Nephron progenitor cell (in vitro differentiated cells): ENCODE measurements around the gene ISM1.

Experiments
- DNase-seq: peaks from one replicate; pipeline ENCODE4 v3.0.0; 2021
- H3K27ac Mint-ChIP-seq: 2 replicates; pipeline ENCODE4 v1.8.0; 2021; ENCODE audit warnings: mild to moderate bottlenecking, moderate library complexity, mixed read lengths
- H3K27me3 Mint-ChIP-seq: 2 replicates; pipeline ENCODE4 v1.8.0; 2021; ENCODE audit warnings: mild to moderate bottlenecking, low read depth, mixed read lengths; ENCODE audit not compliant: poor library complexity
- H3K36me3 Mint-ChIP-seq: 2 replicates; pipeline ENCODE4 v1.8.0; 2021; ENCODE audit warnings: low read depth, mixed read lengths
- H3K4me1 Mint-ChIP-seq: 2 replicates; pipeline ENCODE4 v1.8.0; 2021; ENCODE audit warnings: mixed read lengths
- H3K4me3 Mint-ChIP-seq: 2 replicates; pipeline ENCODE4 v1.8.0; 2021; ENCODE audit warnings: mild to moderate bottlenecking, moderate library complexity, mixed read lengths
- H3K9me3 Mint-ChIP-seq: 2 replicates; pipeline ENCODE4 v1.8.0; 2021; ENCODE audit warnings: mild to moderate bottlenecking, moderate library complexity, mixed read lengths
- TF ChIP-seq, protein P1 (sequence below): fragments of 200-600 bp; sonication (generic); IDR thresholded peaks from 2 replicates; pipeline ENCODE4 v1.5.0; 2021; ENCODE audit warnings: antibody characterized with exemption

The ISM1 gene

DNA sequence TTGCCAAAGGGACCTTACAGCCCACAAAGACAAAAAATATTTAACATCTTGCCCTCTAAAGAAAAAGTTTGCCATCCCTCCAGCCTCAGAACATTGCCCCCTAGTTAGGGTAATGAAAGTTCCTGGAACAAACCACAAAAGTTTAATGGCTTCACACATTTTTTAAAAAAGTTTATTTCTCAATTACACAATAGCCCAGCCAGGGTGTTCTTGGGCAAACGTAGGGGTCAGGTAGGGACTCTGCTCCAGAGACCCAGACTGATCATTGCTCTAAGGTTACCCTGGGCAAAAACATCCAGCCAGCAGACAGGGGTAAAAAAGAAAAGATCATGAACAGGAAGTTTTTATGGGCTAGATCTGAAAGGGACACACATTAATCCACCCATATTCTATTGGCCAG is 4.5 kb upstream of the ISM1 start:
- no peak overlapping the region for H3K27ac Mint-ChIP-seq
- H3K4me3 Mint-ChIP-seq: no peak overlapping the region
- TF ChIP-seq, protein P1, sequence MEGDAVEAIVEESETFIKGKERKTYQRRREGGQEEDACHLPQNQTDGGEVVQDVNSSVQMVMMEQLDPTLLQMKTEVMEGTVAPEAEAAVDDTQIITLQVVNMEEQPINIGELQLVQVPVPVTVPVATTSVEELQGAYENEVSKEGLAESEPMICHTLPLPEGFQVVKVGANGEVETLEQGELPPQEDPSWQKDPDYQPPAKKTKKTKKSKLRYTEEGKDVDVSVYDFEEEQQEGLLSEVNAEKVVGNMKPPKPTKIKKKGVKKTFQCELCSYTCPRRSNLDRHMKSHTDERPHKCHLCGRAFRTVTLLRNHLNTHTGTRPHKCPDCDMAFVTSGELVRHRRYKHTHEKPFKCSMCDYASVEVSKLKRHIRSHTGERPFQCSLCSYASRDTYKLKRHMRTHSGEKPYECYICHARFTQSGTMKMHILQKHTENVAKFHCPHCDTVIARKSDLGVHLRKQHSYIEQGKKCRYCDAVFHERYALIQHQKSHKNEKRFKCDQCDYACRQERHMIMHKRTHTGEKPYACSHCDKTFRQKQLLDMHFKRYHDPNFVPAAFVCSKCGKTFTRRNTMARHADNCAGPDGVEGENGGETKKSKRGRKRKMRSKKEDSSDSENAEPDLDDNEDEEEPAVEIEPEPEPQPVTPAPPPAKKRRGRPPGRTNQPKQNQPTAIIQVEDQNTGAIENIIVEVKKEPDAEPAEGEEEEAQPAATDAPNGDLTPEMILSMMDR: no peak
- DNase-seq: no peak
- H3K36me3 Mint-ChIP-seq: no peaks in the 10 kb centered on the region
- peaks cover 58% of the 10 kb centered on the region for H3K4me1 Mint-ChIP-seq
- H3K9me3 Mint-ChIP-seq: peaks cover 17% of the 10 kb centered on the region
- H3K27me3 Mint-ChIP-seq: peaks cover 31% of the 10 kb centered on the region

- H3K4me3 Mint-ChIP-seq: peak overlapping the region; percentile 84
- no peak for DNase-seq
- no peak overlapping the region for H3K27ac Mint-ChIP-seq
Observed at GRCh38 chr20:13219327-13220193, 1.5 kb upstream of the ISM1 start.

DNA sequence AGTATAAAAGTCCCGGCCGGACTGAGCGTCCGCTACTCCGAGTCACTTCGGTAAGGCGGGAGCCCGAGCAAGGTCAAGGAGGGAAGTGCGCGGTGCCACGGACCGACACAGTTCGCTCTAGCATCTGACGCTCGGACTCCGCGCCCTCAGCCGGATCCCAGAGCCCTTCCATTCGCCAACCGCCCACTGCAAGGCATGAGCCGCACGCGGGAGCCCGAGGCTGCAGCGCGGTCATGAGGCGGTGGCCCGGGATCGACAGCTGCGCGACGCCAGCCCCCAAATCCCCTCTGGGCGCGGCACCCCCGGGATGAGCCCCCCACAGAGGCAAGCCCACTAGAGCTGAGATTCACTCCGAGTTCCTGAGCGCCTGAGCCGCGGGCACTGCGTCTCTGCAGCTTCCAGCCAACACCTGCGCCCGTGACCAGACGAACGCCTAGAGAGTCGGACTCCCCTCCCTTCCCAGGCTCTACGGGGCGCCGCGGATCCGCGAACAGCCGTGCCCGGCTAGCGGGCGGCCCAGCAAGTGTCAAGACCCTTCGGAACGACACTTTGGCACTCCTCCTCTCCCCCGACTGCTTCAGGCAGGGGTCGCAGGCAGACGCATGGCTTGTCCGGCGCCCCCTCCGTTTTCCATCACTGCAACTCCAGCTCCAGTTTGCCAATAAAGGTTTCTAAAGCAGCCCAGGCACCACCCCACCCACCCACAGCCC is 725 bp upstream of the ISM1 start:
- Mint-ChIP-seq H3K4me1 (peaks cover 62% of the 10 kb centered on the region), H3K9me3 (no peaks in the 10 kb centered on the region), H3K36me3 (peaks cover 4% of the 10 kb centered on the region), H3K27ac (peak overlapping the region; percentile 42), H3K4me3 (peak overlapping the region; percentile 84), H3K27me3 (peaks cover 37% of the 10 kb centered on the region)
- DNase-seq: peak; percentile 71
- TF ChIP-seq, protein P1: no peak

More at GRCh38 chr20:13219327-13220193, 1.5 kb upstream of the ISM1 start:
- H3K4me1 Mint-ChIP-seq: peaks cover 67% of the 10 kb centered on the region
- H3K27me3 Mint-ChIP-seq: peaks cover 37% of the 10 kb centered on the region
- TF ChIP-seq, protein P1: no peak
- no peaks in the 10 kb centered on the region for H3K9me3 Mint-ChIP-seq
- no peaks in the 10 kb centered on the region for H3K36me3 Mint-ChIP-seq

GRCh38 chr20:13221313-13221672 is 219 bp downstream of the ISM1 start:
- peaks cover 5% of the 10 kb centered on the region for H3K9me3 Mint-ChIP-seq
- peaks cover 12% of the 10 kb centered on the region for H3K36me3 Mint-ChIP-seq
- H3K27me3 Mint-ChIP-seq: peaks cover 33% of the 10 kb centered on the region
- TF ChIP-seq, protein P1: no peak
- H3K4me1 Mint-ChIP-seq: peaks cover 57% of the 10 kb centered on the region
- H3K27ac Mint-ChIP-seq: no peak overlapping the region
- peak overlapping the region; percentile 84 for H3K4me3 Mint-ChIP-seq
- DNase-seq: no peak

GRCh38 chr20:13221673-13222318 is 722 bp downstream of the ISM1 start:
- DNase-seq: peak; percentile 75
- Mint-ChIP-seq H3K27ac (peak overlapping the region; percentile 57), H3K4me3 (peak overlapping the region; percentile 89), H3K4me1 (peaks cover 53% of the 10 kb centered on the region), H3K27me3 (peaks cover 29% of the 10 kb centered on the region), H3K9me3 (peaks cover 10% of the 10 kb centered on the region), H3K36me3 (peaks cover 17% of the 10 kb centered on the region)
- TF ChIP-seq, protein P1: no peak
